Measurements from ENCODE around the gene HMCN1. TPM values are rescaled to one million over a fixed set of nuclear protein-coding genes. Genes with fewer than 3 reads are reported as not detected.
"Not testable (repeated sequence)": the region's sequence is repeated elsewhere in the genome, so short reads cannot be mapped to it uniquely, and the experiment has no call there.

The HMCN1 gene
- total RNA-seq, 1 experiment from 2014 or later = 0.12 TPM

DNA sequence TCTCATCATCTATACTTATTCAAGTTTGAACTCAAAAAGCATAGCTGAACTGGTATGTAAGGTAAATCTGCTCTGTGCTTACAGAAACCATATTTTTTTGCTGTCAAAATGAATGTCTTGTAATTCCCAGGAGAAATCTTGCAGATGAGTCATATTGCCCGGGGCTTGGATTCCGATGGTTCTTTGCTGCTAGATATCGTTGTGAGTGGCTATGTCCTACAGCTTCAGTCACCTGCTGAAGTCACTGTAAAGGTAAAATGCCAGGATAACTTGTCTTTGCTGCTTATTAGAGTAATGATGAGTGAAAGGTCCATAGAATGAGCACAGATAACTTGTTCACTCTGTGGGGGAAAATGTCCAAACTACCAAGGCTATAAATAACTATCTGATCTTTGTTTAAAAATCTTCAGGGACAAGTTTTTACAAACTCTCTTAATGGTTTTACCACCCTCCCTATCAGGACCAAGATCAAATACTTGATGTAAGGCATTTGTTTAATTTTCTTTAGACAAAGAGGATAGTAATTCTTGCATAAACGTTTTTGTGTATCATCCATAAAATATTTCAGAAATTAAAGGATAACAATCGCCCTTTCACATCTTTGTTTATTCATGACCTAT lies 418.5 kb downstream of the HMCN1 start:
- intact Hi-C loops (cut with micrococcal nuclease) = no loop called here
- ChIA-PET CTCF (interaction anchor here (0.6 to 6.3 kb wide), 11 partner anchors 22 to 433 kb away, joined by 3 to 58 read pairs (median 5); no protein-coding TSS in a partner anchor), POLR2A (interaction anchor here (0.8 to 0.9 kb wide), 2 partner anchors 23 to 30 kb away, joined by 3 to 4 read pairs; no protein-coding TSS in a partner anchor)
- Mint-ChIP-seq H3K36me3 (ENCODE audit: insufficient read depth, unreplicated experiment) (no peaks in the 10 kb centered on the region), H3K4me3 (ENCODE audit: unreplicated experiment) (no peak overlapping the region), H3K4me1 (ENCODE audit: insufficient read depth, unreplicated experiment) (peaks cover 13% of the 10 kb centered on the region), H3K27me3 (ENCODE audit: insufficient read depth, unreplicated experiment) (no peaks in the 10 kb centered on the region), H3K27ac (ENCODE audit: low read depth, unreplicated experiment) (no peak overlapping the region), H3K9me3 (ENCODE audit: unreplicated experiment) (no peaks in the 10 kb centered on the region)
- TF ChIP-seq, protein P1, sequence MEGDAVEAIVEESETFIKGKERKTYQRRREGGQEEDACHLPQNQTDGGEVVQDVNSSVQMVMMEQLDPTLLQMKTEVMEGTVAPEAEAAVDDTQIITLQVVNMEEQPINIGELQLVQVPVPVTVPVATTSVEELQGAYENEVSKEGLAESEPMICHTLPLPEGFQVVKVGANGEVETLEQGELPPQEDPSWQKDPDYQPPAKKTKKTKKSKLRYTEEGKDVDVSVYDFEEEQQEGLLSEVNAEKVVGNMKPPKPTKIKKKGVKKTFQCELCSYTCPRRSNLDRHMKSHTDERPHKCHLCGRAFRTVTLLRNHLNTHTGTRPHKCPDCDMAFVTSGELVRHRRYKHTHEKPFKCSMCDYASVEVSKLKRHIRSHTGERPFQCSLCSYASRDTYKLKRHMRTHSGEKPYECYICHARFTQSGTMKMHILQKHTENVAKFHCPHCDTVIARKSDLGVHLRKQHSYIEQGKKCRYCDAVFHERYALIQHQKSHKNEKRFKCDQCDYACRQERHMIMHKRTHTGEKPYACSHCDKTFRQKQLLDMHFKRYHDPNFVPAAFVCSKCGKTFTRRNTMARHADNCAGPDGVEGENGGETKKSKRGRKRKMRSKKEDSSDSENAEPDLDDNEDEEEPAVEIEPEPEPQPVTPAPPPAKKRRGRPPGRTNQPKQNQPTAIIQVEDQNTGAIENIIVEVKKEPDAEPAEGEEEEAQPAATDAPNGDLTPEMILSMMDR (IDR thresholded peaks at IDR 0.05; ENCODE audit: unreplicated experiment) = no peak
- peak; percentile 91 for DNase-seq (ENCODE audit: unreplicated experiment)
- no TSS peak for BruUV-seq (replicated peaks)

DNA sequence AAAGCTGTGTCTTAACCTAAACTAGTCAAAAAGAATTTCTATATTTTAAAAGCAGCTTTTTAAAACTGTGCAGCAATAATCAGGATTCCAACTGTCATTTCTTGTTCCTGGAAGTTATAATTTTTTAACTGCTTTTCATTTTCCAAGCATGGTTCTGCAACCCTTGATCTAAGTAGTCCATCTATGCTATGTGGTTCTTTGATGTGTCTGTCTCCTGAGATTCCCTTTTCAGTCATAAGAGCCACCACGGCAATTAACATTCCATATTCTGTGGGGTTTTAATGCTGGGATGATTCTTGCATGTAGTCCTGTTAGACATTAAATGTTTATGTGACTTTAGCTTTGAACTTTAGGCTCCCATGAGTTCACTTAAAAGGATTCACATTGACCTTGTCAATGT lies 420.5 kb downstream of the HMCN1 start:
- Mint-ChIP-seq H3K36me3 (ENCODE audit: insufficient read depth, unreplicated experiment) (no peaks in the 10 kb centered on the region), H3K4me3 (ENCODE audit: unreplicated experiment) (no peak overlapping the region), H3K9me3 (ENCODE audit: unreplicated experiment) (no peaks in the 10 kb centered on the region), H3K27ac (ENCODE audit: low read depth, unreplicated experiment) (no peak overlapping the region), H3K4me1 (ENCODE audit: insufficient read depth, unreplicated experiment) (peaks cover 13% of the 10 kb centered on the region), H3K27me3 (ENCODE audit: insufficient read depth, unreplicated experiment) (no peaks in the 10 kb centered on the region)
- intact Hi-C loops (cut with micrococcal nuclease) = loop anchor here (1.0 to 5.0 kb wide), 4 partner anchors 58 to 434 kb away; no protein-coding TSS in a partner anchor
- DNase-seq (ENCODE audit: unreplicated experiment) = no peak
- ChIA-PET CTCF (interaction anchor here (0.7 to 6.3 kb wide), 13 partner anchors 20 to 613 kb away, joined by 3 to 73 read pairs (median 4); no protein-coding TSS in a partner anchor), POLR2A (interaction anchor here (0.6 to 1.9 kb wide), 8 partner anchors 10 to 434 kb away, joined by 3 to 7 read pairs (median 3); no protein-coding TSS in a partner anchor)
- no TSS peak for BruUV-seq (replicated peaks)
- TF ChIP-seq, protein P1 (IDR thresholded peaks at IDR 0.05; ENCODE audit: unreplicated experiment) = no peak

DNA sequence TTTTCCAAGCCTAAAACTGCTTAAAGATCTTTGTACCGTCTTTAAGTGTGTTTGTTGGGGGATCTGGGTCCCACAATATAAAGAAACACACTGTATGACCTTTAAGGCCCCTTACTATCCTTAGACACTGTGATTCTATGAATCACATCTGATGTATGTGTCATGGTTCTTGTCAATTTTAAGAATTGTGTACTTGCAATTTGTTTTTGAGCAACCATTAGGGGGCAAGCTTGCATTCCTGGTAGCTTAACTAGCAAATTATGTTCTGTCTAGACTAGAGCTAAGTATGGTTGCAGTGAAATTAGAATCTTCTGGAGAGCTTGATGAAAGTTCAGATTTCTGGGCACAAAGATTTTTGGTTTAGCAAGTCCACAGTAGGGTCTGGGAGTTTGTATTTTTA lies 421.4 kb downstream of the HMCN1 start:
- no peaks in the 10 kb centered on the region for H3K27me3 Mint-ChIP-seq (ENCODE audit: insufficient read depth, unreplicated experiment)
- peaks cover 6% of the 10 kb centered on the region for H3K9me3 Mint-ChIP-seq (ENCODE audit: unreplicated experiment)
- no peaks in the 10 kb centered on the region for H3K36me3 Mint-ChIP-seq (ENCODE audit: insufficient read depth, unreplicated experiment)
- H3K4me1 Mint-ChIP-seq (ENCODE audit: insufficient read depth, unreplicated experiment) = peaks cover 13% of the 10 kb centered on the region
- ChIA-PET POLR2A (interaction anchor here (0.6 to 1.9 kb wide), 11 partner anchors 9 to 436 kb away, joined by 3 to 7 read pairs (median 4); no protein-coding TSS in a partner anchor), CTCF (interaction anchor here (0.6 to 6.3 kb wide), 25 partner anchors 9 to 476 kb away, joined by 3 to 73 read pairs (median 5); no protein-coding TSS in a partner anchor)
- DNase-seq (ENCODE audit: unreplicated experiment) = peak; percentile 83
- intact Hi-C loops (cut with micrococcal nuclease) = loop anchor here (1.0 to 5.0 kb wide), 4 partner anchors 57 to 435 kb away; no protein-coding TSS in a partner anchor
- no peak overlapping the region for H3K27ac Mint-ChIP-seq (ENCODE audit: low read depth, unreplicated experiment)
- BruUV-seq (replicated peaks) = no TSS peak
- no peak overlapping the region for H3K4me3 Mint-ChIP-seq (ENCODE audit: unreplicated experiment)
- TF ChIP-seq, protein P1 (IDR thresholded peaks at IDR 0.05; ENCODE audit: unreplicated experiment) = peak; percentile 57

DNA sequence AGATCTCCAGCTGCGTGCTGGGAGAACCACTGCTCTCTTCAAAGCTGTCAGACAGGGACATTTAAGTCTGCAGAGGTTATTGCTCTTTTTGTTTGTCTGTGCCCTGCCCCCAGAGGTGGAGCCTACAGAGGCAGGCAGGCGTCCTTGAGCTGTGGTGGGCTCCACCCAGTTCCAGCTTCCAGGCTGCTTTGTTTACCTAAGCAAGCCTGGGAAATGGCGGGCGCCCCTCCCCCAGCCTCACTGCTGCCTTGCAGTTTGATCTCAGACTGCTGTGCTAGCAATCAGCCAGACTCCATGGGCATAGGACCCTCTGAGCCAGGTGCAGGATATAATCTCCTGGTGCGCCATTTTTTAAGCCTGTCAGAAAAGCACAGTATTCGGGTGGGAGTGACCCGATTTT lies 428.7 kb downstream of the HMCN1 start:
- H3K27me3 Mint-ChIP-seq (ENCODE audit: insufficient read depth, unreplicated experiment); H3K9me3 Mint-ChIP-seq (ENCODE audit: unreplicated experiment); H3K4me1 Mint-ChIP-seq (ENCODE audit: insufficient read depth, unreplicated experiment); H3K36me3 Mint-ChIP-seq (ENCODE audit: insufficient read depth, unreplicated experiment); DNase-seq (ENCODE audit: unreplicated experiment); H3K4me3 Mint-ChIP-seq (ENCODE audit: unreplicated experiment); H3K27ac Mint-ChIP-seq (ENCODE audit: low read depth, unreplicated experiment); BruUV-seq (replicated peaks); intact Hi-C loops (cut with micrococcal nuclease); CTCF ChIA-PET: not testable (repeated sequence)
- POLR2A ChIA-PET = interaction anchor here (2.3 kb wide), 1 partner anchor 12 kb away, joined by 7 read pairs; no protein-coding TSS in a partner anchor
